Smooth muscle cell of the pulmonary artery (primary cell): Measurements from ENCODE around the gene ZNF425. TPM values are rescaled to one million over a fixed set of nuclear protein-coding genes. Genes with fewer than 3 reads are reported as not detected.

Experiments
- total RNA-seq: library from RNA; depleted of rRNA; stranded (reverse); fragments of >200 nt; gene quantifications from 2 replicates; pipeline ENCODE4 v1.2.3, GENCODE V29; 2014

The ZNF425 gene, protein sequence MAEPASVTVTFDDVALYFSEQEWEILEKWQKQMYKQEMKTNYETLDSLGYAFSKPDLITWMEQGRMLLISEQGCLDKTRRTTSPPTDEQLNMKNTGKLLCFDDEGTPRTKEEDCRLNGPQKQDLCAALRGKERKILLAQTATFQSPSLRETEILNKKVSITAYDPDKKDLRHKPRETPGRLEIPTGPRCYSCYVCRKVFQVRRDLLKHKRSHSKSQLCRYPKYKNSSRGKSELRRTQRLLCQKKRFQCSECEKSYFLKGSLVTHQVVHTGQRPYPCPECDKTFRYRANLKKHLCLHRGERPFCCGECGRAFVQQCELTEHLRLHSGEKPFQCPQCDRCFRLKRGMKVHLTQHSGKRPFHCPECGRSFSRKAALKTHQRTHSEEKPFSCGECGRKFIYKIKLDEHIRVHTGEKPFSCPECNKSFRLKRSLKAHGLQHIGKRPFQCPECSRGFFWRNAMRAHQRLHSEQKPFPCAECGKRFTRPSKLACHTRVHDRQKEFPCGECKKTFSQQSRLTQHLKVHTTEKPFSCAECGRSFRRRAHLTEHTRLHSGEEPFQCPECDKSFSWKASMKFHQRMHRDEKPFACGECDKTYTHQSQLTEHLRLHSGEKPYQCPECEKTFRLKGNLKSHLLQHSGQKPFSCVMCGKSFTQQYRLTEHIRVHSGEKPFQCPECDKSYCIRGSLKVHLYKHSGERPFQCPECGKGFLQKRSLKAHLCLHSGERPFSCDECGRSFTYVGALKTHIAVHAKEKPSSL
- total RNA-seq = 2.5 and 3.7 TPM in 2 replicates

DNA sequence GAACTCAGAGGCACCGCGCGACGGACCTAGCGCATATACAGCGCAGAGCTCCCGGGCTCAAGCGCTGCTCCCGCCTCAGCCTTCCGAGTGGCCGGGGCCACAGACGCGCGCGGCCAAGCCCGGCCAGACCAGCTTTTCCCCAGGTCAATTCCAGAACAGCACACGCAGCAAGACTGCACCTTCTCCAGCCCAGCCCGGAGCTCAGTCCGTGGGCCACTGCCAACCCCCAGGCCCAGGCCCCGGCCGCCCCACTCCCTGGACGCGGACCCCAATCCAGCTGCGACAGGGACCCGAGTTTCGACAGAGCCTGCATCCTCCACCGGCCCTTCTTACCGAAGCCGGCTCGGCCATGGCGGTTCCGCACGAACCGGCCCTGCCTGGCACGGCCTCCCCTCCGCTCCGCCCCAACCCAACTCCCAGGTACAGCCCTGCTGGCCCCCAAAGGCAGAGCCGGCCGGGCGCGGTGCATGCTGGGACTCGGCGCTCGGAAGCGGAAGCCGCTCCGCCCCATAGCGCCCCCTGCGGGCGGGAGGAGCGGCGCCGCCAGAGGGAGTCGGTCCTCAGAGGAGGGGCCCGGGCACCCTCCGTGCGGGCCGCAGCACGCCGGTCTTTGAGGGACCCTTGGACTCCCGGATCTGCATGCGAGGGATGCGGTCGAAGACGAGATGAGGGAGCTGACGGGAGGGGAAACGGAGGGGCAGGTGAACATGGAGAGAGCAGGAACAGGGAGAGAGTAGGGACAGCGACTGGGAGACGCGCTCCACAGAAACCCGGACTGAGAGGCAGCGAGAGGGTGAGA, at the start of gene ZNF425:
ZNF425 (minus strand) TSS at position 462 of the 799 bp plus-strand sequence; CDS start at position 351, 111 bp downstream.

DNA sequence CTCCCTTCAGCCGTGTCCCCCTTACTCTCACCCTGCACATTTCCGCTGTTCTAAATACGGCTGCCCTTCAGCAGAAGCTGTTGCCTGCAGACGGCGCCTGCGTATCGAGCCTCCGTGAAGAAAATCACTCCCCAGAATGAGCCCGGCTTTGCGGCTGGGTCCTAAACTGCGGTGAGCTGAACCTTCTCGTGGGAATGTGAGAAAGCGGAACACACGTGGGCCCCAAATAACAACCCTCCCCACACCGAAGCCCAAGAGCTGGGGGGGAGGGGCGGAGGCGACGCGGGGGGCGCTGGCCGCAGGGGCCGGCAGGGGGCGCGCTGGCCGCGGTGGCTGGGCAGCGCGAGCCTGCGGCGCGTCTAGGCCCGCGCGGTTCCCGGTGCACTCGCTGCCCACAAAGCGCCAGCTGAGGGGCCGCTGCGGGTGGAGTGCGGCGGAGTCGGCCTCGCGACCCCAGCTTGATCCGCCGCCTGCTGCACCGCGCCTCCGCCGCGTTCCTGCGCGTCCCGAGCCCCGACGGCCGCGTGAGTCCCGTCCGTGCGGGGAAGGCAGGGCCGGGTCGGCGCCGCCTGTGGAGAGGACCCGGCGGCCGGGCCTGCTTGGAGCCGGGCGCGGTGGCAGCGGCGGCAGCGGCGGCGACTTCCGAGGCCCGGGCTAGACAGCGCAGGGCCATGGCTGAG, 21.1 kb upstream of the ZNF425 start, which contains the start of gene ZNF398:
ZNF398 (plus strand) TSS at position 382 of the 680 bp plus-strand sequence; CDS start at position 672, 290 bp downstream.

DNA sequence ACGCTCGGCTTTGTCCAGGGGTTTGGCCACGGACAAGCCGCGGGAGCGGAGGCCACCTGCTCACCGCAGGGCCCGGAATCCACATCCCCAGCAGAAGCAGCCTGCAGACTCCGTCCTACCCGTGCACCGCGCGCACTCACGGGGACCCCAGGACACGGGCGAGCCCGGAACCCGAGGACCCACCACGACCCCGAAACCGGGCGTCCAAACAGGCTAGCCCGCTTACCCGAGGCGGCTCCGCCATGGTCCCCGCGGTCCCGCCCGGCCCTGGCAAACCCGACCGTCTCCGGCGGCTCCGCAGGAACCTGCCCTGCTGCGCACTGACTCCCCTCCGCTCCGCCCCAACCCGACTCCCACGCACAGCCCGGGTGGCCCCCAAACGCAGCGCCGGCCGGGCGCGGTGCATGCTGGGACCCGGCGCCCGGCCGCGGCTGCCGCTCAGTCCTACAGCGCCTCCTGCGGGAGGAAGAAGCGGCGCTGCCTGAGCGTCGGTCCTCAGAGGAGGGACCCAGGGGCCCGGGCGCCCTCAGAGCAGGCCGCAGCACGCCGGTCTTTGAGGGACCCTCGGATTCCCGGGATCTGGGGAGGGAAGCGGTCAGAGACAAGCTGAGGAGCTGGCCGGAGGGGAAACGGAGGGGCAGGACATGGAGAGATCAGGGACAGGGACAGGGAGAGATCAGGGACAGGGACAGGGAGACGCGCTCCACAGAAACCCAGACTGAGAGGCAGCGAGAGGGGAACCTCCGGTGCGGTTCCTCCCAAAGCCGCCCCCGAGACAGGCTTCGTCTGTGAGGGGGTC, 35.5 kb downstream of the ZNF425 start, which contains the start of gene ZNF786:
ZNF786 (minus strand) TSS at position 322 of the 799 bp plus-strand sequence; CDS start at position 244, 78 bp downstream.

Other genes starting within 250 kb of the ZNF425 start
- gene EZH2, start 242.0 kb downstream of the ZNF425 start, total RNA-seq = 2.3 and 3.4 TPM in 2 replicates
- gene PDIA4, start 97.8 kb downstream of the ZNF425 start, total RNA-seq = 437 and 505 TPM in 2 replicates
- gene ZNF786, start 35.6 kb downstream of the ZNF425 start, total RNA-seq = 4.6 and 7.1 TPM in 2 replicates
- gene ZNF398, start 21.1 kb upstream of the ZNF425 start, total RNA-seq = 10.2 and 10.4 TPM in 2 replicates
- gene ZNF282, start 69.2 kb upstream of the ZNF425 start, total RNA-seq = 26.1 and 31.5 TPM in 2 replicates
- gene ZNF212, start 113.3 kb upstream of the ZNF425 start, total RNA-seq = 4.3 and 5.3 TPM in 2 replicates
- 10.6 and 15.7 TPM in 2 replicates for gene ZNF783, start 135.9 kb upstream of the ZNF425 start, total RNA-seq